ENCODE data around the gene CCSER1. TPM values are rescaled to one million over a fixed set of nuclear protein-coding genes. Genes with fewer than 3 reads are reported as not detected.

CCSER1 gene
- total RNA-seq, 1 donor from 2014 or later: 8.4 TPM

GRCh38 chr4:90207887-90208454 is 80.8 kb downstream of the CCSER1 start:
- H3K9me3 ChIP-seq: peaks cover 4% of the 10 kb centered on the region
- intact Hi-C loops (cut with DNase I): no loop called here
- no peak for ATAC-seq

GRCh38 chr4:90209922-90210321 is 82.7 kb downstream of the CCSER1 start:
- DNase-seq: no peak

More at GRCh38 chr4:90207887-90208454, 80.8 kb downstream of the CCSER1 start:
- TF ChIP-seq CTCF (IDR thresholded peaks at IDR 0.05): no peak
- H3K4me1 ChIP-seq: no peaks in the 10 kb centered on the region
- no peaks in the 10 kb centered on the region for H3K36me3 ChIP-seq
- H3K27ac ChIP-seq: no peak overlapping the region
- H3K27me3 ChIP-seq (ENCODE audit: low read depth): no peaks in the 10 kb centered on the region
- DNase-seq: no peak
- no peak overlapping the region for H3K4me3 ChIP-seq

GRCh38 chr4:90211174-90211573 is 84.0 kb downstream of the CCSER1 start:
- Histone ChIP-seq H3K4me1 (no peaks in the 10 kb centered on the region), H3K27me3 (ENCODE audit: low read depth) (no peaks in the 10 kb centered on the region), H3K36me3 (no peaks in the 10 kb centered on the region), H3K4me3 (no peak overlapping the region), H3K27ac (no peak overlapping the region), H3K9me3 (no peaks in the 10 kb centered on the region)
- intact Hi-C loops (cut with DNase I): no loop called here
- no peak for TF ChIP-seq CTCF (IDR thresholded peaks at IDR 0.05)
- no peak for ATAC-seq
- no peak for DNase-seq

More at GRCh38 chr4:90209922-90210321, 82.7 kb downstream of the CCSER1 start:
- intact Hi-C loops (cut with DNase I): no loop called here
- TF ChIP-seq CTCF (IDR thresholded peaks at IDR 0.05): no peak
- no peak overlapping the region for H3K27ac ChIP-seq
- ATAC-seq: no peak
- no peaks in the 10 kb centered on the region for H3K9me3 ChIP-seq
- H3K4me1 ChIP-seq: no peaks in the 10 kb centered on the region
- no peaks in the 10 kb centered on the region for H3K27me3 ChIP-seq (ENCODE audit: low read depth)
- no peaks in the 10 kb centered on the region for H3K36me3 ChIP-seq
- no peak overlapping the region for H3K4me3 ChIP-seq

- TF ChIP-seq CTCF (IDR thresholded peaks at IDR 0.05): no peak
- intact Hi-C loops (cut with DNase I): no loop called here
- no peak overlapping the region for H3K4me3 ChIP-seq
- no peak overlapping the region for H3K27ac ChIP-seq
- H3K4me1 ChIP-seq: no peaks in the 10 kb centered on the region
- no peak for DNase-seq
- no peaks in the 10 kb centered on the region for H3K36me3 ChIP-seq
- ATAC-seq: no peak
- H3K9me3 ChIP-seq: no peaks in the 10 kb centered on the region
- no peaks in the 10 kb centered on the region for H3K27me3 ChIP-seq (ENCODE audit: low read depth)
Measured at GRCh38 chr4:90215286-90215685, 88.1 kb downstream of the CCSER1 start.

- DNase-seq: no peak
- Histone ChIP-seq H3K4me3 (no peak overlapping the region), H3K9me3 (no peaks in the 10 kb centered on the region), H3K36me3 (no peaks in the 10 kb centered on the region), H3K4me1 (no peaks in the 10 kb centered on the region), H3K27me3 (ENCODE audit: low read depth) (no peaks in the 10 kb centered on the region), H3K27ac (no peak overlapping the region)
- intact Hi-C loops (cut with DNase I): no loop called here
- no peak for ATAC-seq
- TF ChIP-seq CTCF (IDR thresholded peaks at IDR 0.05): no peak
Measured at GRCh38 chr4:90219822-90220221, 92.6 kb downstream of the CCSER1 start.
